ENCODE results near the gene ELOVL6. TPM values are rescaled to one million over a fixed set of nuclear protein-coding genes. Genes with fewer than 3 reads are reported as not detected.

ELOVL6 gene
- total and polyA plus RNA-seq, 4 donors: 19.5 to 38.8 (median 37.5) TPM

GRCh38 chr4:110068248-110068647 is 130.2 kb downstream of the ELOVL6 start:
- WGBS: 93% methylated on average over 8 of the region's 8 CpGs
- H3K27me3 ChIP-seq (ENCODE audit: control insufficient read depth in 4 of 4, insufficient read depth in 4 of 4, low read length in 3 of 4): no peaks in the 10 kb centered on the region
- peaks cover 0 to 14% (median 4%) of the 10 kb centered on the region in 4 donors for H3K4me1 ChIP-seq (ENCODE audit: control insufficient read depth in 4 of 4, insufficient read depth in 4 of 4, low read length in 3 of 4)
- no peaks in the 10 kb centered on the region for H3K9me3 ChIP-seq (ENCODE audit: control insufficient read depth in 4 of 4, low read length in 3 of 4)
- H3K4me3 ChIP-seq (ENCODE audit: low read depth in 1 of 3, low read length in 3 of 3): no peak overlapping the region
- no peak overlapping the region for H3K9ac ChIP-seq (ENCODE audit: low read depth in 1 of 2, low read length in 2 of 2)
- H3K36me3 ChIP-seq (ENCODE audit: control insufficient read depth in 4 of 4, insufficient read depth in 3 of 4, low read depth in 1 of 4, low read length in 3 of 4): no peaks in the 10 kb centered on the region
- TF ChIP-seq YY1 (IDR thresholded peaks at IDR 0.05) (no peak), CTCF (IDR thresholded peaks at IDR 0.05; ENCODE audit: low read depth, low read length, missing input control) (no peak), HNF4A (conservative IDR thresholded peaks at IDR 0.05) (no peak), GABPA (IDR thresholded peaks at IDR 0.05 in 1 of 2, conservative IDR thresholded peaks at IDR 0.05 in 1 of 2) (no peak), FOXA1 (IDR thresholded peaks at IDR 0.05) (no peak), SP1 (IDR thresholded peaks at IDR 0.05) (no peak)
- no peak overlapping the region for H3K27ac ChIP-seq (ENCODE audit: low read depth in 1 of 2, low read length in 2 of 2)
- no peak for DNase-seq (ENCODE audit: low spot score)

GRCh38 chr4:110064934-110065333 is 133.5 kb downstream of the ELOVL6 start:
- Histone ChIP-seq H3K9me3 (ENCODE audit: control insufficient read depth in 4 of 4, low read length in 3 of 4) (no peaks in the 10 kb centered on the region), H3K4me1 (ENCODE audit: control insufficient read depth in 4 of 4, insufficient read depth in 4 of 4, low read length in 3 of 4) (peaks cover 0 to 29% (median 7%) of the 10 kb centered on the region in 4 donors), H3K9ac (ENCODE audit: low read depth in 1 of 2, low read length in 2 of 2) (no peak overlapping the region), H3K4me3 (ENCODE audit: low read depth in 1 of 3, low read length in 3 of 3) (no peak overlapping the region), H3K27ac (ENCODE audit: low read depth in 1 of 2, low read length in 2 of 2) (no peak overlapping the region), H3K36me3 (ENCODE audit: control insufficient read depth in 4 of 4, insufficient read depth in 3 of 4, low read depth in 1 of 4, low read length in 3 of 4) (no peaks in the 10 kb centered on the region), H3K27me3 (ENCODE audit: control insufficient read depth in 4 of 4, insufficient read depth in 4 of 4, low read length in 3 of 4) (no peaks in the 10 kb centered on the region)
- no peak for DNase-seq (ENCODE audit: low spot score)
- no peak for TF ChIP-seq RXRA (IDR thresholded peaks at IDR 0.05)
- no peak for TF ChIP-seq HNF4G (IDR thresholded peaks at IDR 0.05)
- TF ChIP-seq NR2F2 (IDR thresholded peaks at IDR 0.05): no peak
- no peak for TF ChIP-seq ATF3 (IDR thresholded peaks at IDR 0.05)
- TF ChIP-seq MAX (IDR thresholded peaks at IDR 0.05): no peak
- TF ChIP-seq GABPA (IDR thresholded peaks at IDR 0.05 in 1 of 2, conservative IDR thresholded peaks at IDR 0.05 in 1 of 2): no peak
- no peak for TF ChIP-seq JUND (IDR thresholded peaks at IDR 0.05)
- no peak for TF ChIP-seq REST (IDR thresholded peaks at IDR 0.05)
- no peak for TF ChIP-seq FOXA1 (IDR thresholded peaks at IDR 0.05)
- no peak for TF ChIP-seq SP1 (IDR thresholded peaks at IDR 0.05)
- 57% methylated on average over 2 of the region's 2 CpGs for WGBS

GRCh38 chr4:110064295-110064694 is 134.1 kb downstream of the ELOVL6 start:
- 38% methylated on average over 1 of the region's 1 CpG for WGBS
- Histone ChIP-seq H3K4me1 (ENCODE audit: control insufficient read depth in 4 of 4, insufficient read depth in 4 of 4, low read length in 3 of 4) (peaks cover 0 to 29% (median 7%) of the 10 kb centered on the region in 4 donors), H3K36me3 (ENCODE audit: control insufficient read depth in 4 of 4, insufficient read depth in 3 of 4, low read depth in 1 of 4, low read length in 3 of 4) (no peaks in the 10 kb centered on the region), H3K9ac (ENCODE audit: low read depth in 1 of 2, low read length in 2 of 2) (no peak overlapping the region), H3K27me3 (ENCODE audit: control insufficient read depth in 4 of 4, insufficient read depth in 4 of 4, low read length in 3 of 4) (no peaks in the 10 kb centered on the region), H3K9me3 (ENCODE audit: control insufficient read depth in 4 of 4, low read length in 3 of 4) (no peaks in the 10 kb centered on the region), H3K27ac (ENCODE audit: low read depth in 1 of 2, low read length in 2 of 2) (no peak overlapping the region), H3K4me3 (ENCODE audit: low read depth in 1 of 3, low read length in 3 of 3) (no peak overlapping the region)
- no peak for DNase-seq (ENCODE audit: low spot score)
- TF ChIP-seq MAX (IDR thresholded peaks at IDR 0.05): peak; percentile 38
- TF ChIP-seq RXRA (IDR thresholded peaks at IDR 0.05): peak; percentile 59 to 82
- no peak for TF ChIP-seq CTCF (IDR thresholded peaks at IDR 0.05; ENCODE audit: low read depth, low read length, missing input control)
- no peak for TF ChIP-seq FOXA1 (IDR thresholded peaks at IDR 0.05)
- TF ChIP-seq SP1 (IDR thresholded peaks at IDR 0.05): peak; percentile 28
- TF ChIP-seq TAF1 (conservative IDR thresholded peaks at IDR 0.05): no peak
- peak; percentile 29 for TF ChIP-seq HNF4G (IDR thresholded peaks at IDR 0.05)
- TF ChIP-seq FOXA2 (IDR thresholded peaks at IDR 0.05): peak; percentile 47
- no peak for TF ChIP-seq NR2F2 (IDR thresholded peaks at IDR 0.05)
- no peak for TF ChIP-seq GABPA (IDR thresholded peaks at IDR 0.05 in 1 of 2, conservative IDR thresholded peaks at IDR 0.05 in 1 of 2)
- peak in 1 of 2 donors; percentile 15 for TF ChIP-seq RAD21 (IDR thresholded peaks at IDR 0.05)
- no peak for TF ChIP-seq ATF3 (IDR thresholded peaks at IDR 0.05)
- peak in 1 of 2 donors; percentile 64 for TF ChIP-seq JUND (IDR thresholded peaks at IDR 0.05)
